ENCODE data around the gene DTNBP1. TPM values are rescaled to one million over a fixed set of nuclear protein-coding genes. Genes with fewer than 3 reads are reported as not detected.
A peak's percentile ranks its signal among the peaks of the same experiment; 100 is the strongest.

The DTNBP1 gene
- total RNA-seq, 2 experiments from 2014 or later: 14.6 to 16.3 TPM

- intact Hi-C loops (cut with micrococcal nuclease): no loop called here
- no peak for DNase-seq
- Mint-ChIP-seq H3K27ac (no peak overlapping the region), H3K4me3 (no peak overlapping the region), H3K9me3 (no peaks in the 10 kb centered on the region), H3K36me3 (ENCODE audit: low read depth) (peaks cover 5% of the 10 kb centered on the region), H3K27me3 (ENCODE audit: low read depth) (no peaks in the 10 kb centered on the region), H3K4me1 (ENCODE audit: low read depth) (peaks cover 37% of the 10 kb centered on the region)
- CTCF ChIA-PET: no interaction called here
Measured at GRCh38 chr6:15595461-15596173, 67.2 kb downstream of the DTNBP1 start.

DNA sequence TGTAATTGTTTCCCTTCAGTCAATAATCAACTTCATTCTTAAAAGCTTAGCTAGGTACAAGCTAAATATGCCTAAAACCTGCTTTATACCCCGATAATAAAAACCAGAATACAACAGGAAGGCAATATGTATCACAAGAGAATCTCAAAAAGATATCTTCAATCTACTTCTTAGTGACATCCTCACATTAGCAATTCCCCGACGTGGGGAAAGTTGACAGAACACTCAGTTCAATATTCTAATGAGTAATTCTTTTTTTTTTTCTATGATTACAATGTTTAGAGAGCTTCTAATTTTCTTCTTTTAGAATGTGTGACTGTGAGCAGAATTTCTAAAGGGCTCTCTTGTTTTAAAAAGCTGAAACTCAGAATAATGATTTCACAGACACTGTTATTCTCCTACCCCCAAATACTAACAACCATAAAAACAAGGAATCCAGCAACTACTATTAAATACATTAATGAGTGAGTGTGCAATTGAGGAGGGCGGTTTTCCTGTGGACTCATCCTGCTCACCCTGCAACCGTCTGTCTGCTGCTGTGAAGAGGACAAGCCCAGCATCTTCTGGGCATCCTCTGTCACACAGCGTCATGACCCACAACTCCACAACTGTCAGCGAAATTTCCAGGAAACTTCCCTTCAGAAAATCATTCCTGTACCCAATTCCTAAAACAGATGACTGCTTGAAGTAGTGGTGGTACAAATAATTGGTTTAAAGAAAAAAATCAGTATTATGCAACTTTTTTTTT lies 68.1 kb downstream of the DTNBP1 start:
- H3K27ac Mint-ChIP-seq: no peak overlapping the region
- peaks cover 40% of the 10 kb centered on the region for H3K4me1 Mint-ChIP-seq (ENCODE audit: low read depth)
- H3K9me3 Mint-ChIP-seq: no peaks in the 10 kb centered on the region
- no peaks in the 10 kb centered on the region for H3K27me3 Mint-ChIP-seq (ENCODE audit: low read depth)
- H3K36me3 Mint-ChIP-seq (ENCODE audit: low read depth): peaks cover 1% of the 10 kb centered on the region
- no peak overlapping the region for H3K4me3 Mint-ChIP-seq
- DNase-seq: no peak
- intact Hi-C loops (cut with micrococcal nuclease): no loop called here
- CTCF ChIA-PET: interaction anchor here (0.7 kb wide), 1 partner anchor 1721 kb away, joined by 3 read pairs; no protein-coding TSS in a partner anchor

DNA sequence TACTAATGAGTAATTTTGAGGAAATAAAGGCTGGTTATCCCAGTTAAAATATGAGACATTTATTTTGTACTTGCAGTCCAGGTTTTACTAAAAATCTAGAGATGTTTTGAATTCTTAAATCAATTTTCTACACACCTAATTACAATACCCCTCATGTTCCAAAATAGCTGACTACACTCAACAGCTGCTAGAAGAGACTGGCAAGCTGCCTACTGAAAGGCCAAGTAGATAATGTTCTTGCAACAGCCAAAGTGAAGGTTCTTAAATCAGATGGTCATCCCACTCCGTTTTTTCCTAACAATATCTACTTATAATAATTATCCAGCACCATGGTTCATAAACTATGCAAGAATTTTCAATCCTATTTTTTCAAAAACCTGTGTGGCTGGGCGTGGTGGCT lies 69.0 kb downstream of the DTNBP1 start:
- Mint-ChIP-seq H3K4me1 (ENCODE audit: low read depth) (peaks cover 46% of the 10 kb centered on the region), H3K4me3 (no peak overlapping the region), H3K36me3 (ENCODE audit: low read depth) (peaks cover 5% of the 10 kb centered on the region), H3K9me3 (no peaks in the 10 kb centered on the region), H3K27ac (no peak overlapping the region), H3K27me3 (ENCODE audit: low read depth) (no peaks in the 10 kb centered on the region)
- CTCF ChIA-PET: no interaction called here
- no peak for DNase-seq
- intact Hi-C loops (cut with micrococcal nuclease): no loop called here

GRCh38 chr6:15592610-15593009 lies 70.2 kb downstream of the DTNBP1 start:
- peaks cover 5% of the 10 kb centered on the region for H3K36me3 Mint-ChIP-seq (ENCODE audit: low read depth)
- no peak overlapping the region for H3K27ac Mint-ChIP-seq
- no peak for DNase-seq
- H3K27me3 Mint-ChIP-seq (ENCODE audit: low read depth): no peaks in the 10 kb centered on the region
- CTCF ChIA-PET: no interaction called here
- H3K4me1 Mint-ChIP-seq (ENCODE audit: low read depth): peaks cover 48% of the 10 kb centered on the region
- H3K4me3 Mint-ChIP-seq: no peak overlapping the region
- no peaks in the 10 kb centered on the region for H3K9me3 Mint-ChIP-seq
- intact Hi-C loops (cut with micrococcal nuclease): no loop called here

DNA sequence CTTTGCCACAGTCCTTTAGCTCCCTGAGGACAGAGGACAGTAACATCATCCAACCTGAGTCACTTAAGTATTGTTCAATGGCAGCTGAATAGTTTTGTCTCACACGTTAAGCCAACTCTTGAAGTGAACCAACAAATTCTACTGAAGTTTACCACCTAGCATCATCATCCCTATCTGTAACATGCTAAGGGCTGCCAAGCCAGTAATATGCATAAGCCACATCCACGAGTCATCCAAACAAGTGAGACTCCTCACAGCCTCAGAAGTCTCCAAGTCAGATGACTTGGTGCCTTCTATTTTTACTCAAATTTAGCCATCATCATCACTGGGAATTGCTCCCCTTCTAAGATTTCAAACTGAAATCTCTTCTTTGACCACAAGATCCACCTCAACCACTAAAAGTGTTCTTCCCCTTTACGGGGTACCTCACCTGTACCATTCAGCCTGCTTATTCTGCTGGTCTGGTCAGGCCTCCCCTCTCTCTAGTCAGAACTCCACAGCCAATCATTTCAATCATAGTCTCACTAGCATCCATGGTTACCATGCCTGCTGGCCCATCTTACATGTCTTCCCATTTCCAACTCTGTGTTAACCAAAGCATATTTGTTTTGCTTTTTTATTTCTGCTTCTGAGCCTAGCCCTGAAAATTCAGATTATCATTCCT lies 73.7 kb downstream of the DTNBP1 start:
- intact Hi-C loops (cut with micrococcal nuclease): no loop called here
- peaks cover 5% of the 10 kb centered on the region for H3K36me3 Mint-ChIP-seq (ENCODE audit: low read depth)
- no peak overlapping the region for H3K4me3 Mint-ChIP-seq
- peak overlapping the region; percentile 9 for H3K27ac Mint-ChIP-seq
- H3K9me3 Mint-ChIP-seq: no peaks in the 10 kb centered on the region
- DNase-seq: peak; percentile 49
- H3K27me3 Mint-ChIP-seq (ENCODE audit: low read depth): no peaks in the 10 kb centered on the region
- CTCF ChIA-PET: no interaction called here
- H3K4me1 Mint-ChIP-seq (ENCODE audit: low read depth): peaks cover 36% of the 10 kb centered on the region

- no peak overlapping the region for H3K4me3 Mint-ChIP-seq
- H3K27ac Mint-ChIP-seq: no peak overlapping the region
- no peaks in the 10 kb centered on the region for H3K27me3 Mint-ChIP-seq (ENCODE audit: low read depth)
- no peak for DNase-seq
- H3K9me3 Mint-ChIP-seq: no peaks in the 10 kb centered on the region
- intact Hi-C loops (cut with micrococcal nuclease): no loop called here
- peaks cover 22% of the 10 kb centered on the region for H3K4me1 Mint-ChIP-seq (ENCODE audit: low read depth)
- CTCF ChIA-PET: interaction anchor here (1.3 kb wide), 1 partner anchor 36 kb away, joined by 4 read pairs; no protein-coding TSS in a partner anchor
- peaks cover 5% of the 10 kb centered on the region for H3K36me3 Mint-ChIP-seq (ENCODE audit: low read depth)
Measured at GRCh38 chr6:15586503-15586902, 76.3 kb downstream of the DTNBP1 start.

DNA sequence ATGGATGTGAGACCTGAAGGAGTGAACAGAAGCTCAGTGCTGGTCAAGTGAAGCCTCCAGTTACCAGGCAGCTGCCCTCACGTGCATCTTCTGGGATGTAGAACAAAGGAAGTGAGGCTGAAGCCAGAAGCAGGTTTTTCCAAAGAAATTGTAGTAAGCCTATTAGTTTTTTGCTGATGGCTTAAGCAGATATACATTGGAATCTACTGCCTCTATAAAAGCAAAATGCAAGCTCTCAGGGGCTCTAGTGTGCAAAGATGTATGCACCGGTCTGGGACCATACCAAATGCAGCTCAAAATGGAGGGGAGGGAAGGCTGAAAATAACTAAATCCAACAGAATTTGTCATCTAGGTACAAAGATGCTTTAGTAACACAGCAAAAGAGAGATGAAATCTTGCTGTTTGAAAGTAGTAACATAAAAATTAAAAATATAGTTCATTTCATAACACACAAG lies 77.0 kb downstream of the DTNBP1 start:
- intact Hi-C loops (cut with micrococcal nuclease): no loop called here
- CTCF ChIA-PET: interaction anchor here (0.5 to 1.3 kb wide), 3 partner anchors 37 to 455 kb away, joined by 3 to 4 read pairs (median 3); no protein-coding TSS in a partner anchor
- Mint-ChIP-seq H3K36me3 (ENCODE audit: low read depth) (peaks cover 6% of the 10 kb centered on the region), H3K27ac (no peak overlapping the region), H3K4me1 (ENCODE audit: low read depth) (peaks cover 22% of the 10 kb centered on the region), H3K27me3 (ENCODE audit: low read depth) (no peaks in the 10 kb centered on the region), H3K9me3 (no peaks in the 10 kb centered on the region), H3K4me3 (no peak overlapping the region)
- no peak for DNase-seq

GRCh38 chr6:15582499-15582898 lies 80.3 kb downstream of the DTNBP1 start:
- CTCF ChIA-PET: no interaction called here
- Mint-ChIP-seq H3K27ac (no peak overlapping the region), H3K4me1 (ENCODE audit: low read depth) (peaks cover 8% of the 10 kb centered on the region), H3K27me3 (ENCODE audit: low read depth) (no peaks in the 10 kb centered on the region), H3K9me3 (no peaks in the 10 kb centered on the region), H3K4me3 (no peak overlapping the region), H3K36me3 (ENCODE audit: low read depth) (peaks cover 4% of the 10 kb centered on the region)
- intact Hi-C loops (cut with micrococcal nuclease): no loop called here
- no peak for DNase-seq

DNA sequence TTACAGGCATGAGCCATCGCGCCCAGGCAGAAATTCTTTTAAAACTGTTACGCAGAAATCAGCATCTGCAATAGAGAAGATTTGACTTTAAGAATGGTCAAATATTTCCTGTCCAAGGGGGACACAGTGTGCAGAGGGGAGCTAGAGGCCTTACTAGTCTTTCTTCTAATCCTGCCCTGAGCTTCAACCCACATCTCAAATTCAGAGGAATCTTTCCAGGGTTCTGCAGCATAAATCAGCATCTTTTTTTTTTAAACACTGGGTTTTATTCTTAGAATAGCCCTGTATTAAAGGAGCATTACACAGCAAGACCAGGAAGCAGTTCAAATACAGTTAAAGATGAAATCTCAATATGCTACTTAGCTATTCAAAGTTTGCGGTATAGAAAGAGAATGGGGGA lies 81.1 kb downstream of the DTNBP1 start:
- CTCF ChIA-PET: interaction anchor here (0.6 kb wide), 2 partner anchors 1268 to 1292 kb away, joined by 3 to 4 read pairs; no protein-coding TSS in a partner anchor
- H3K27me3 Mint-ChIP-seq (ENCODE audit: low read depth): no peaks in the 10 kb centered on the region

GRCh38 chr6:15580326-15580725 lies 82.5 kb downstream of the DTNBP1 start:
- Mint-ChIP-seq H3K9me3 (no peaks in the 10 kb centered on the region), H3K36me3 (ENCODE audit: low read depth) (peaks cover 4% of the 10 kb centered on the region), H3K27ac (no peak overlapping the region), H3K4me1 (ENCODE audit: low read depth) (peaks cover 4% of the 10 kb centered on the region), H3K4me3 (no peak overlapping the region), H3K27me3 (ENCODE audit: low read depth) (no peaks in the 10 kb centered on the region)
- no peak for DNase-seq
- intact Hi-C loops (cut with micrococcal nuclease): no loop called here
- CTCF ChIA-PET: no interaction called here

More for the DNA sequence above, 81.1 kb downstream of the DTNBP1 start:
- H3K27ac Mint-ChIP-seq: no peak overlapping the region
- intact Hi-C loops (cut with micrococcal nuclease): no loop called here
- H3K4me3 Mint-ChIP-seq: no peak overlapping the region
- DNase-seq: no peak
- H3K9me3 Mint-ChIP-seq: no peaks in the 10 kb centered on the region
- peaks cover 5% of the 10 kb centered on the region for H3K4me1 Mint-ChIP-seq (ENCODE audit: low read depth)
- peaks cover 4% of the 10 kb centered on the region for H3K36me3 Mint-ChIP-seq (ENCODE audit: low read depth)

DNA sequence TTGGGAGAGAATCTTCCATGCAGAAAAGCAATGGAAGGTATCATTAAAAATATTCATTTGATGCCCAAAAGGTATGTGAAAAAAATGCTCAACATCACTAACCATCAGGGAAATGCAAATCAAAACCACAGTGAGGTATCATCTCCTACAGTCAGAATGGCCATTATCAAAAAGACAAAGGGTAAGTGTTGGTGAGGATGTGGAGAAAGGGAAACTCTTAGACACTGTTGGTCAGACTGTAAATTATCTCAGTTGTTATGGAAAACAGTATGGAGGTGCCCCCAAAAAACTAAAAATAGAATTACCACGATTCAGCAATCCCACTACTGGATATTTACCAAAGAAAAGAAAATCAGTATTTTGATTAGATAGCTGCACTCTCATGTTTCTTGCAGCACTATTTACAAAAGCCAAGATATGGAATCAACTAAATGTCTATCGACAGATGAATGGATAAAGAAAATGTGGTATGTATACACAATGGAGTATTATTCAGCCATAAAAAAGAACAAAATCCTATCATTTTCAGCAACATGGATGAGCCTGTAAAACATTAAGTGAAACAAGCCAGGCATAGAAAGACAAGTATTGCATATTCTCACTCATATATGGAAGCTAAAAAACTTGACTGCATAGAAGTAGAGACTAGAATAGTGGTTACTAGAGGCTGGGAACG lies 84.0 kb downstream of the DTNBP1 start:
- no peak overlapping the region for H3K27ac Mint-ChIP-seq
- no peaks in the 10 kb centered on the region for H3K9me3 Mint-ChIP-seq
- intact Hi-C loops (cut with micrococcal nuclease): no loop called here
- H3K36me3 Mint-ChIP-seq (ENCODE audit: low read depth): peaks cover 8% of the 10 kb centered on the region
- H3K27me3 Mint-ChIP-seq (ENCODE audit: low read depth): no peaks in the 10 kb centered on the region
- H3K4me1 Mint-ChIP-seq (ENCODE audit: low read depth): peaks cover 4% of the 10 kb centered on the region
- DNase-seq: no peak
- no peak overlapping the region for H3K4me3 Mint-ChIP-seq
- CTCF ChIA-PET: no interaction called here

- intact Hi-C loops (cut with micrococcal nuclease): no loop called here
- DNase-seq: no peak
- CTCF ChIA-PET: no interaction called here
Measured at GRCh38 chr6:15577550-15578171, 85.2 kb downstream of the DTNBP1 start.

More at GRCh38 chr6:15577550-15578171, 85.2 kb downstream of the DTNBP1 start:
- Mint-ChIP-seq H3K27me3 (ENCODE audit: low read depth) (no peaks in the 10 kb centered on the region), H3K27ac (no peak overlapping the region), H3K36me3 (ENCODE audit: low read depth) (peaks cover 8% of the 10 kb centered on the region), H3K4me3 (no peak overlapping the region), H3K9me3 (no peaks in the 10 kb centered on the region), H3K4me1 (ENCODE audit: low read depth) (peaks cover 4% of the 10 kb centered on the region)
